Loucy (cell line): ENCODE data around the gene TSPAN33.

Source experiments
- EZH2phosphoT487 ChIP-seq: fragments of 200-600 bp; IDR thresholded peaks from 2 replicates; pipeline ENCODE4 v1.6.1; 2018; ENCODE audit warnings: antibody characterized with exemption, mild to moderate bottlenecking, moderate library complexity, borderline replicate concordance
- TF ChIP-seq, protein P1 (sequence below): fragments of 200-600 bp; sonication (generic); conservative IDR thresholded peaks from 2 replicates; pipeline ENCODE4 v1.5.1; 2014; ENCODE audit warnings: mild to moderate bottlenecking, antibody characterized with exemption, low read length

GRCh38 chr7:129162732-129163131 is 18.2 kb downstream of the TSPAN33 start:
- TF ChIP-seq, protein P1, sequence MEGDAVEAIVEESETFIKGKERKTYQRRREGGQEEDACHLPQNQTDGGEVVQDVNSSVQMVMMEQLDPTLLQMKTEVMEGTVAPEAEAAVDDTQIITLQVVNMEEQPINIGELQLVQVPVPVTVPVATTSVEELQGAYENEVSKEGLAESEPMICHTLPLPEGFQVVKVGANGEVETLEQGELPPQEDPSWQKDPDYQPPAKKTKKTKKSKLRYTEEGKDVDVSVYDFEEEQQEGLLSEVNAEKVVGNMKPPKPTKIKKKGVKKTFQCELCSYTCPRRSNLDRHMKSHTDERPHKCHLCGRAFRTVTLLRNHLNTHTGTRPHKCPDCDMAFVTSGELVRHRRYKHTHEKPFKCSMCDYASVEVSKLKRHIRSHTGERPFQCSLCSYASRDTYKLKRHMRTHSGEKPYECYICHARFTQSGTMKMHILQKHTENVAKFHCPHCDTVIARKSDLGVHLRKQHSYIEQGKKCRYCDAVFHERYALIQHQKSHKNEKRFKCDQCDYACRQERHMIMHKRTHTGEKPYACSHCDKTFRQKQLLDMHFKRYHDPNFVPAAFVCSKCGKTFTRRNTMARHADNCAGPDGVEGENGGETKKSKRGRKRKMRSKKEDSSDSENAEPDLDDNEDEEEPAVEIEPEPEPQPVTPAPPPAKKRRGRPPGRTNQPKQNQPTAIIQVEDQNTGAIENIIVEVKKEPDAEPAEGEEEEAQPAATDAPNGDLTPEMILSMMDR: no peak
- TF ChIP-seq EZH2phosphoT487: no peak
